SU-DHL-6 (cell line): ENCODE results near the gene CNN2.

Experiments used
- EZH2phosphoT487 ChIP-seq: fragments of 200-600 bp; sonication (generic), shearing (Covaris generic); conservative IDR thresholded peaks from 2 replicates; pipeline ENCODE4 v1.6.1; 2018; ENCODE audit warnings: mild to moderate bottlenecking, antibody characterized with exemption, low read length, moderate library complexity, mixed read lengths
- TF ChIP-seq, protein P1 (sequence below): fragments of 200-600 bp; sonication (generic); IDR thresholded peaks from one replicate; pipeline ENCODE4 v1.5.1; 2017; ENCODE audit warnings: antibody characterized with exemption, mild to moderate bottlenecking, low read length, moderate library complexity; ENCODE audit not compliant: insufficient read depth, poor library complexity, severe bottlenecking

DNA sequence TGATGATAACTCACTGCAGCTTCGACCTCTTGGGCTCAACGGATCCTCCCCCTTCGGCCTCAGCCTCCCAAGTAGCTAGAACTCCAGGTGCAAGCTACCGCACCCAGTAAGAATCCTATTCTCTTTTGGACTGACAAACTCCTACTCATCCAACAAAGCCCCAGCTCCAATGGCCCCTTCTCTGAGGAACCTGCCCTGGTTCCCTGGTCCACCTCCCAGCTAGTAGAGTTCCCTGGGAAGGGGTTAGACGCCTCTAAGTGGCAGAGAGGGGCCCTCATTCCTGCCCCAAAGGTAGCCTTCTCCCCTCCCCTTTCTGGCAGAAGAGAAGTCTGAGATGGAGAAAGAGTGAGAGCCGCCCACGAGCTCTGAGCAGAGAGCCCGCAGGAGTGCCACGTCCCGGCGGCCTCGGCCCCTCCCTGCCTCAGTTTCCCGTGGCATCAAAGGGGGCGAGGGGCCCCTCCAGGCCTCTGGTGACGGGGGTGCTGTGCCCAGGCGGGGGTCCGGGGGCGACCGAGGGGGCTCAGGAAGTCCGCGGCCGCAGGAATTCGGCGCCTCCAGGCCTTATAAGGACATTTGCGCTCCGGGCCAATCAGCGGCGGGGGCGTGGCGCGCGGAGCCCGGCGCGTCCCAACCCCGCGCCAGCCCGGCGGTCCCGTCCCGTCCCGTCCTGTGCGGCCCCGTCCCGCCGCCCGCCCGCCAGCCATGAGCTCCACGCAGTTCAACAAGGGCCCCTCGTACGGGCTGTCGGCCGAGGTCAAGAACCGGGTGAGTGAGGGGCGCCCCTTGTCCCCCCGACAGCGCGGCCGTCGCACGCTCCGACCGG lies at the start of gene CNN2:
- TF ChIP-seq, protein P1, sequence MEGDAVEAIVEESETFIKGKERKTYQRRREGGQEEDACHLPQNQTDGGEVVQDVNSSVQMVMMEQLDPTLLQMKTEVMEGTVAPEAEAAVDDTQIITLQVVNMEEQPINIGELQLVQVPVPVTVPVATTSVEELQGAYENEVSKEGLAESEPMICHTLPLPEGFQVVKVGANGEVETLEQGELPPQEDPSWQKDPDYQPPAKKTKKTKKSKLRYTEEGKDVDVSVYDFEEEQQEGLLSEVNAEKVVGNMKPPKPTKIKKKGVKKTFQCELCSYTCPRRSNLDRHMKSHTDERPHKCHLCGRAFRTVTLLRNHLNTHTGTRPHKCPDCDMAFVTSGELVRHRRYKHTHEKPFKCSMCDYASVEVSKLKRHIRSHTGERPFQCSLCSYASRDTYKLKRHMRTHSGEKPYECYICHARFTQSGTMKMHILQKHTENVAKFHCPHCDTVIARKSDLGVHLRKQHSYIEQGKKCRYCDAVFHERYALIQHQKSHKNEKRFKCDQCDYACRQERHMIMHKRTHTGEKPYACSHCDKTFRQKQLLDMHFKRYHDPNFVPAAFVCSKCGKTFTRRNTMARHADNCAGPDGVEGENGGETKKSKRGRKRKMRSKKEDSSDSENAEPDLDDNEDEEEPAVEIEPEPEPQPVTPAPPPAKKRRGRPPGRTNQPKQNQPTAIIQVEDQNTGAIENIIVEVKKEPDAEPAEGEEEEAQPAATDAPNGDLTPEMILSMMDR, result no peak
- no peak for TF ChIP-seq EZH2phosphoT487
